H9 (cell line): ENCODE measurements around the gene NPTX2. TPM values are rescaled to one million over a fixed set of nuclear protein-coding genes. Genes with fewer than 3 reads are reported as not detected.

ENCODE experiments used
- DNase-seq: peaks from one replicate; pipeline ENCODE4 v3.0.0-alpha.2; 2017
- H2AFZ ChIP-seq: one replicate; pipeline ENCODE4 v1.6.1; 2013; ENCODE audit warnings: mild to moderate bottlenecking, low read length, control low read depth, moderate library complexity
- H2AK5ac ChIP-seq: 2 replicates; pipeline ENCODE4 v1.6.1; 2013; ENCODE audit warnings: low read length, control low read depth, mixed read lengths; ENCODE audit not compliant: insufficient read length
- H2BK120ac ChIP-seq: one replicate; pipeline ENCODE4 v1.6.1; 2013; ENCODE audit warnings: low read depth, mild to moderate bottlenecking, low read length, control low read depth, inconsistent platforms; ENCODE audit not compliant: poor library complexity, severe bottlenecking
- H2BK12ac ChIP-seq: 2 replicates; pipeline ENCODE4 v1.6.1; 2013; ENCODE audit warnings: low read length, control low read depth, mixed read lengths, low read depth; ENCODE audit not compliant: insufficient read length
- H2BK15ac ChIP-seq: 2 replicates; pipeline ENCODE4 v1.6.1; 2013; ENCODE audit warnings: low read depth, low read length, control low read depth
- H2BK20ac ChIP-seq: one replicate; pipeline ENCODE4 v1.6.1; 2013; ENCODE audit warnings: low read depth, mild to moderate bottlenecking, low read length, control low read depth, inconsistent platforms; ENCODE audit not compliant: poor library complexity, severe bottlenecking
- H2BK5ac ChIP-seq: 2 replicates; pipeline ENCODE4 v1.6.1; 2013; ENCODE audit warnings: low read length, control low read depth, mixed read lengths; ENCODE audit not compliant: insufficient read length
- H3K14ac ChIP-seq: 2 replicates; pipeline ENCODE4 v1.6.1; 2013; ENCODE audit warnings: low read length, control low read depth; ENCODE audit not compliant: insufficient read depth
- H3K18ac ChIP-seq: 2 replicates; pipeline ENCODE4 v1.6.1; 2013; ENCODE audit warnings: low read depth, mild to moderate bottlenecking, mixed read lengths, low read length, control low read depth; ENCODE audit not compliant: insufficient read length
- H3K23ac ChIP-seq: 2 replicates; pipeline ENCODE4 v1.6.1; 2013; ENCODE audit warnings: low read length, control low read depth, mixed read lengths, low read depth; ENCODE audit not compliant: insufficient read length
- H3K23me2 ChIP-seq: 2 replicates; pipeline ENCODE4 v1.6.1; 2013; ENCODE audit warnings: low read depth, mild to moderate bottlenecking, mixed read lengths, low read length, control low read depth; ENCODE audit not compliant: insufficient read length, poor library complexity, severe bottlenecking
- H3K27ac ChIP-seq: 2 replicates; pipeline ENCODE4 v1.5.1; 2013; ENCODE audit warnings: low read length, control low read depth, mixed read lengths, low read depth; ENCODE audit not compliant: insufficient read length
- H3K27me3 ChIP-seq: 2 replicates; pipeline ENCODE4 v1.6.1; 2013; ENCODE audit warnings: low read length, control low read depth, inconsistent platforms; ENCODE audit not compliant: insufficient read depth
- H3K4ac ChIP-seq: 2 replicates; pipeline ENCODE4 v1.6.1; 2013; ENCODE audit warnings: low read depth, mild to moderate bottlenecking, control low read depth, inconsistent platforms, low read length, moderate library complexity
- H3K4me1 ChIP-seq: 2 replicates; pipeline ENCODE4 v1.6.1; 2013; ENCODE audit warnings: low read length, control low read depth, inconsistent platforms; ENCODE audit not compliant: insufficient read depth
- H3K4me2 ChIP-seq: 2 replicates; pipeline ENCODE4 v1.6.1; 2013; ENCODE audit warnings: low read length, control low read depth, mixed read lengths; ENCODE audit not compliant: insufficient read length, insufficient read depth
- H3K56ac ChIP-seq: 2 replicates; pipeline ENCODE4 v1.6.1; 2013; ENCODE audit warnings: low read depth, mild to moderate bottlenecking, mixed read lengths, low read length, control low read depth; ENCODE audit not compliant: insufficient read length
- H3K79me1 ChIP-seq: 2 replicates; pipeline ENCODE4 v1.6.1; 2013; ENCODE audit warnings: low read depth, mild to moderate bottlenecking, moderate library complexity, low read length, control low read depth, inconsistent platforms; ENCODE audit not compliant: insufficient read depth, poor library complexity, severe bottlenecking
- H3K79me2 ChIP-seq: 2 replicates; pipeline ENCODE4 v1.6.1; 2013; ENCODE audit warnings: low read length, control low read depth, inconsistent platforms; ENCODE audit not compliant: insufficient read depth
- H3K9ac ChIP-seq: 2 replicates; pipeline ENCODE4 v1.6.1; 2013; ENCODE audit warnings: low read length, control low read depth, mixed read lengths; ENCODE audit not compliant: insufficient read length; ENCODE audit errors: extremely low read depth
- H3K9me3 ChIP-seq: one replicate; pipeline ENCODE4 v1.6.1; 2013; ENCODE audit warnings: low read depth, low read length, inconsistent platforms; ENCODE audit not compliant: control insufficient read depth
- H3T11ph ChIP-seq: one replicate; pipeline ENCODE4 v1.6.1; 2013; ENCODE audit warnings: mild to moderate bottlenecking, low read length, control low read depth, inconsistent platforms
- H4K20me1 ChIP-seq: one replicate; pipeline ENCODE4 v1.6.1; 2013; ENCODE audit not compliant: control insufficient read depth, insufficient read length, insufficient read depth
- H4K5ac ChIP-seq: 2 replicates; pipeline ENCODE4 v1.6.1; 2013; ENCODE audit warnings: low read depth, mild to moderate bottlenecking, mixed read lengths, low read length, control low read depth; ENCODE audit not compliant: insufficient read length
- H4K8ac ChIP-seq: replicated peaks from 2 replicates; pipeline ENCODE4 v1.6.1; 2013; ENCODE audit warnings: low read length, control low read depth, mixed read lengths, low read depth; ENCODE audit not compliant: insufficient read length
- H4K91ac ChIP-seq: 2 replicates; pipeline ENCODE4 v1.6.1; 2013; ENCODE audit warnings: low read depth, mild to moderate bottlenecking, moderate library complexity, mixed read lengths, low read length, control low read depth; ENCODE audit not compliant: insufficient read length
- H3K27ac Mint-ChIP-seq, 3 experiments: 2 replicates in 2 of 3; 3 replicates in 1 of 3; pipeline ENCODE4 v1.8.0; 2020 to 2021; ENCODE audit warnings: mixed read lengths in 3 of 3, mild to moderate bottlenecking in 1 of 3, moderate library complexity in 1 of 3
- H3K27me3 Mint-ChIP-seq: 2 replicates; pipeline ENCODE4 v1.8.0; 2021; ENCODE audit warnings: low read depth, mild to moderate bottlenecking, moderate library complexity, mixed read lengths
- H3K36me3 Mint-ChIP-seq, 3 experiments: 2 replicates in 2 of 3; 3 replicates in 1 of 3; pipeline ENCODE4 v1.8.0; 2020 to 2021; ENCODE audit warnings: low read depth in 3 of 3, mixed read lengths in 3 of 3; ENCODE audit not compliant: insufficient read depth in 1 of 3
- H3K4me1 Mint-ChIP-seq, 2 experiments: 2 replicates each; pipeline ENCODE4 v1.8.0; 2020; ENCODE audit warnings: mixed read lengths in 2 of 2
- H3K4me3 Mint-ChIP-seq, 2 experiments: 2 replicates in 1 of 2; 3 replicates in 1 of 2; pipeline ENCODE4 v1.8.0; 2020 to 2021; ENCODE audit warnings: mild to moderate bottlenecking in 2 of 2, mixed read lengths in 2 of 2, moderate library complexity in 1 of 2
- H3K9me3 Mint-ChIP-seq, 2 experiments: 2 replicates in 1 of 2; 3 replicates in 1 of 2; pipeline ENCODE4 v1.8.0; 2020; ENCODE audit warnings: mild to moderate bottlenecking in 2 of 2, mixed read lengths in 2 of 2, moderate library complexity in 1 of 2
- CTCF ChIP-seq: fragments of 200-600 bp; sonication (generic); conservative IDR thresholded peaks from 3 replicates; pipeline ENCODE4 v1.8.0; 2021; ENCODE audit warnings: antibody characterized with exemption, mild to moderate bottlenecking
- WGBS: extraction: QIAGEN DNeasy Blood & Tissue Kit; methylation state at CpG from one replicate; pipeline ENCODE4 v1.1.7; 2013; ENCODE audit warnings: missing lambda C conversion rate, low lambda C conversion rate, mixed read lengths; ENCODE audit not compliant: insufficient read length; ENCODE audit errors: extremely low coverage; 5-methylcytosine and 5-hydroxymethylcytosine counted together
- total RNA-seq: library from RNA; stranded (reverse); gene quantifications from 2 replicates; pipeline ENCODE4 v1.2.1, GENCODE V29; 2021

The NPTX2 gene
- total RNA-seq, 1 experiment from 2014 or later, result 8.4 TPM

- Histone ChIP-seq H3K18ac (no peak overlapping the region), H4K8ac (no peak overlapping the region), H3K4ac (no peak overlapping the region), H2AFZ (no peak overlapping the region), H3K27ac (no peak overlapping the region), H3K56ac (no peak overlapping the region), H2BK12ac (no peak overlapping the region), H3K27me3 (no peaks in the 10 kb centered on the region), H4K5ac (no peak overlapping the region), H2AK5ac (no peak overlapping the region), H3K4me1 (no peaks in the 10 kb centered on the region; the same call in 1 of the 2 replicates), H3K23ac (no peak overlapping the region), H3K79me2 (no peaks in the 10 kb centered on the region), H3K14ac (no peak overlapping the region), H4K20me1 (no peaks in the 10 kb centered on the region), H3K9ac (no peak overlapping the region), H4K91ac (no peak overlapping the region), H3K9me3 (no peaks in the 10 kb centered on the region), H3K4me2 (no peak overlapping the region), H3K79me1 (no peaks in the 10 kb centered on the region), H2BK20ac (no peak overlapping the region), H3K23me2 (no peaks in the 10 kb centered on the region), H2BK5ac (no peak overlapping the region), H3T11ph (no peak overlapping the region), H2BK15ac (no peak overlapping the region), H2BK120ac (no peak overlapping the region)
- no peak for DNase-seq
- whole genome bisulfite sequencing, result no CpG with 5 or more reads among the region's 16 CpGs
- TF ChIP-seq CTCF, result no peak
- no peak overlapping the region for H3K4me3 Mint-ChIP-seq
- H3K27ac Mint-ChIP-seq, result no peak overlapping the region
- H3K36me3 Mint-ChIP-seq, result peaks cover 0 to 19% (median 11%) of the 10 kb centered on the region in 3 experiments; a peak in 5 of 7 replicates
- H3K27me3 Mint-ChIP-seq, result peaks cover 73% of the 10 kb centered on the region
- peaks cover 26 to 42% of the 10 kb centered on the region in 2 experiments for H3K4me1 Mint-ChIP-seq
- H3K9me3 Mint-ChIP-seq, result peaks cover 6 to 14% of the 10 kb centered on the region in 2 experiments
These were observed 11.3 kb downstream of the NPTX2 start for GRCh38 chr7:98628418-98628817.
